ENCODE data around the gene MIGA1.

- no peak for TF ChIP-seq CTCF (IDR thresholded peaks at IDR 0.05)
- TF ChIP-seq RFX5 (IDR thresholded peaks at IDR 0.05) = no peak
- no peak for TF ChIP-seq POLR2A (IDR thresholded peaks at IDR 0.05; ENCODE audit: low read length)
Observed at GRCh38 chr1:77905603-77906002, 126.2 kb downstream of the MIGA1 start.
